Stimulated activated CD4-positive, alpha-beta T cell treated with anti-CD3 and anti-CD28 coated beads, Interleukin-15, amount 100 ng/mL, for 1 hour (primary cell): Measurements from ENCODE around the gene CTBP2.

ENCODE experiments used
- DNase-seq, 2 donors: peaks; one replicate each; pipeline ENCODE4 v3.0.0-alpha.2; 2020; ENCODE audit warnings: low read depth in 1 of 2, low spot score in 1 of 2

Gene CTBP2

DNA sequence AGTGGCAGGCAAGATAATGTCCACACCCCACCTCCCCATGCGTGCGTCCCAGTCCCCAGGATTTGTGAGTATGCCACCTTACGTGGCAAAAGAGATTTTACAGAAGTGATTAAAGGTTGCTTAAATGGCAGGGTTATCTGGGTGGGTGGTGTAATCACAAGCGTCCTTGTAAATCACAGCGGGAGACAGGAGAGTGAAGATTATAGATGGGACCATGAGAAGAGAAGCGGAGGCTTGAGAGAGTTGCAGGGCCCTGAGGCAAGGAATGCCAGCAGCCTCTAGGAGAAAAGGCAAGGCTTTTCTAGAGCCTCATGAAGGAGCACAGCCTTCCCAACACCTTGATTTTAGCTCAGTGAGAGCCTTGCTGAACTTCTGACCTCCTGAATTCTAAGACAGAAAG, 208.2 kb downstream of the CTBP2 start:
- DNase-seq, result no peak

DNA sequence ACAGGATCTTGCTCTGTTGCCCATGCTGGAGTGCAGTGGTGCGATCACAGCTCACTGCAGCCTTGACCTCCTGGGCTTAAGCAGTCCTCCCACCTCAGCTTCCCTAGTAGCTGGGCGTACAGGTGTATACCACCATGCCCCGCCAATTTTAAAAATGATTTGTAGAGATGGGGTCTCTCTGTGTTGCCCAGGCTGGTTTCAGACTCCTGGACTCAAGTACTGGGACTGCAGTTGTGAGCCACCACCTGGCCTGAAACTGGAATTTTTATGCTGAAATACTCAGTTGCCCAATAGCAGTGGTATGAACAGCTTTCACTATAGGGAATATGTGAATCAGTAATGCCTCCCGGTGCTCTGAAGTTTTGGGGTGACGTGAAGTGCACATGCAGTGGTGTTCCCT, 210.8 kb downstream of the CTBP2 start:
- DNase-seq, result no peak

DNA sequence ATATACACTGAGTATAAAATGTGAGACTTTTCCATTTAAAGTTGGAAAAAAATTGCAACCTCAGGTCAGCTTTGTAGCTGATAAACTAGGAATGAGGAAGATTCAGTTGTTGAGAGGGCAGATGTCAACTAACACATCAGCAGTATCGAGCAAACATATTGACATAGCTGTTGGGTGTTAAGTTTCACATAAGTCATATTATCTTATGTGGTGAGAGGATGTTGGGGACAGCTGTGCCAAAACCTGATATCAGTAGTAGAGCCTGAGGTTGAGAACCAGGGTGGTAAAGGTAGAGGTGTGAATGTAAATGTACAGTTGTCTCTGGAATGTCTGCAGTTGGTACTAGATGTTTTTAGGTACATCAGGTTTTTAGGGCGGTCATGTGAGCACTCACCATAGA, 213.4 kb downstream of the CTBP2 start:
- no peak for DNase-seq

DNA sequence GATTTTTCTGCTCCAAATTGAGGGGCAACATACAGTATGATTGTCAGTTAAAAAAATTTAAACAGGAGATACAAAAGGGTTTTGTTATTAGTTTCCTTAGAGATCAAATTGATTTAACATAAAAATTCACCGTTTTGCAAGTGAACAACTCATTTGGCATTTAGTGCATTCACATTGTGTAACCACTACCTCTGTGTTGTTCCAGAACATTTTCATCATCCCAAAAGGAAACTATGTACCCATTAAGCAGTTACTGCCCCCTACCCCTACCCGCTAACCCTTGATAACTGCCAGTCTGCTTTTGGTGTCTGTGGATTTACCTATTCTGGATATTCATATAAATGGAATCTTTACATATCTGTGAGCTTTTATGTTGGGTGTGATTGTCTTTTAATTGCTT, 215.4 kb downstream of the CTBP2 start:
- DNase-seq, result no peak

DNA sequence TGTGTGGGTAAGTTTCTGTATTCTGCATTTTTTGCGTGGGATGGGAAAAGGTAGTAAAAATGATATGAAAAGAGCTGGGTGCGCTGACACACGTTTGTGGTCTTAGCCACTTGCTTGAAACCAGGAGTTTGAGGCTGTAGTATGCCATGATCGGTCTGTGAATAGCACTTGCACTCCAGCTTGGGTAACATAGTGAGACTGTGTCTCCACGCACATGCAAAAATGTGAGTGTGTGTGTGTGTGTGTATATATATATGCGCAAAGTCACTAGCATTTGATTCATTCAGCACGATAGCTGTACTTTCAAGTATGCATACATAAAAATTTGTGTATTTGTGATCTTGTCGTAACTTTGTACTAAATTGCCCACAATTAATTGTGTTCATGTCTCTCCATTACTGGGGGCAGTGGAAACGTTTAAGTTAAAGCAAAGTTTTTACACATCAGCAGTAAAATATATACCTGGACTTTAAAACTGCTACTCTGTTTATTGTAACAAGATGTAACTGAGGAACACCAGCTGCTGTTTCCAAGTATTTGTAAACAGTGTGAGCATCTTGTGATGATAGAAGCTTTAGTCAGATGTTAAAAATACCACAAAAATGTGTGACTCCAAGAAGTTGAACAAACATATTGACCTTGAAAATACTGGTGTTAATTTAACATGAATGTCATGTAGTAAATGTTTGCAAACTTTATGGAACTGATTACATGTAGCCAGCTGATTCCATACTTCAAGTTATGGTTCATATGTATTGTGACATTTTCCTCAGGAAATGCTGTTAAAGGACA, 216.9 kb downstream of the CTBP2 start:
- no peak for DNase-seq

DNA sequence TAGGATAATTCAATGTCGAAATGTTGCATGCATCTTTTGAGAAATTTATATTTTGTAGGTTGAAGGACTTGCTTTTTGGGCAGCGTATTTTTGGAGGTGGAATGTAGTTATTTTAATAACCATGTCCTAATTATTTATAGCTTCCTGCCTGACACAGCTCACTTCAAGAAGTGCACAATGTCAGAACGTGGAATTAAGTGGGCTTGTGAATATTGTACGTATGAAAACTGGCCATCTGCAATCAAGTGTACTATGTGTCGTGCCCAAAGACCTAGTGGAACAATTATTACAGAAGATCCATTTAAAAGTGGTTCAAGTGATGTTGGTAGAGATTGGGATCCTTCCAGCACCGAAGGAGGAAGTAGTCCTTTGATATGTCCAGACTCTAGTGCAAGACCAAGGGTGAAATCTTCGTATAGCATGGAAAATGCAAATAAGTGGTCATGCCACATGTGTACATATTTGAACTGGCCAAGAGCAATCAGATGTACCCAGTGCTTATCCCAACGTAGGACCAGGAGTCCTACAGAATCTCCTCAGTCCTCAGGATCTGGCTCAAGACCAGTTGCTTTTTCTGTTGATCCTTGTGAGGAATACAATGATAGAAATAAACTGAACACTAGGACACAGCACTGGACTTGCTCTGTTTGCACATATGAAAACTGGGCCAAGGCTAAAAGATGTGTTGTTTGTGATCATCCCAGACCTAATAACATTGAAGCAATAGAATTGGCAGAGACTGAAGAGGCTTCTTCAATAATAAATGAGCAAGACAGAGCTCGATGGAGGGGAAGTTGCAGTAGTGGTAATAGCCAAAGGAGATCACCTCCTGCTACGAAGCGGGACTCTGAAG, 217.8 kb downstream of the CTBP2 start:
- no peak for DNase-seq

DNA sequence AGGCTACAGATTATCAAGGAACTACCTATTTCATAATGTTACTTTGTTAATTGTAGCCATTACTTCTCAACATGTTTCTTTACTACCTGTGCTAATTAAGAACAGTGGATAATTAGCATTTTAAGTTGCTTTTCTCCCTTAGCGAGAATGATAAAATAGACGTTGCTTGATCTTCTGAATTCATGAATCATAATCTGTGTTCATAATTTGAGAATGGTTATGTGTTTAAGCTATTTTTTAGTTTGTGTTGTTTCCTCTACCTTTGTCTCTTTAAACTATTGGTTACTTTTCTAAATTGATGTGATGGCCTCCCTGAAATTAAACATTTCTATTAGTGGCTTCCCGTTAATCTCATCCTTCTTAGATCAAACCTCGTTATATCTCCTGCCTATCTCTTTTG, 218.5 kb downstream of the CTBP2 start, which contains the start of gene ZRANB1:
Gene ZRANB1 (plus strand): TSS at position 301 of the 400 bp plus-strand sequence. CDS start 371 bp downstream, outside the sequence.
- no peak for DNase-seq

DNA sequence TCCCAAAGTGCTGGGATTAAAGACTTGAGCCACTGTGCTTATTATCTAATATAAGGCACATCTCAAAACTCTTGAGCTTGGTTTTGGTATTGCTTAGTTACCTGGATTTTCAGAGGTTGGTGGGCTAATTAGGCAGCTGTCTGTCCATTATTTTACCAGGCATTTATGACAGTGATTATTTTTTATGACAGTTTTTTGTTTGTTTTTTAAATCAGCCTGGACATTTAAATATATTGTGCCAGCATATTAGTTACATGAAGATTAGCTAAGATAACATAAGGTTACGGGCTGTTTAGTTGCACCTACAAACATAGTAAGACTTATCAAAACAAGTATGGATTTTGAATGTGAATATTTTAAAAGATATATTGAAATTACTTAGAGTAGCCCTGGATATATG, 221.1 kb downstream of the CTBP2 start:
- DNase-seq, result no peak

DNA sequence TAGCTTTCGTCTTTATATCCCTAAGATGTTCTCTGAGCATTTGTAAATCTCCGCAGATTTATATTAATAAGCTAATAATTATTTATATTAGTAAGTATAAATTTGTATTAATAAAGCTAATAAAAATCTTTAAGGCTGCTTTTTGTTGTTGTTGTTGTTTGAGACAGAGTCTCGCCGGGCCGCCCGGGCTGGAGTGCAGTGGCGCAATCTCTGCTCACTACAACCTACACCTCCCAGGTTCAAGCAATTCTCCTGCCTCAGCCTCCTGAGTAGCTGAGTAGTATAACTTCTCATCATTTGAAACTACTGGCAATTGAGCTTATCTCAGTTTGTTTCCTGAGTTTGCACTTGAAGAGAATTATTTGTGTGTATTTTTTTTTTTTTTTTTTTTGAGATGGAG, 223.6 kb downstream of the CTBP2 start:
- DNase-seq, result no peak

DNA sequence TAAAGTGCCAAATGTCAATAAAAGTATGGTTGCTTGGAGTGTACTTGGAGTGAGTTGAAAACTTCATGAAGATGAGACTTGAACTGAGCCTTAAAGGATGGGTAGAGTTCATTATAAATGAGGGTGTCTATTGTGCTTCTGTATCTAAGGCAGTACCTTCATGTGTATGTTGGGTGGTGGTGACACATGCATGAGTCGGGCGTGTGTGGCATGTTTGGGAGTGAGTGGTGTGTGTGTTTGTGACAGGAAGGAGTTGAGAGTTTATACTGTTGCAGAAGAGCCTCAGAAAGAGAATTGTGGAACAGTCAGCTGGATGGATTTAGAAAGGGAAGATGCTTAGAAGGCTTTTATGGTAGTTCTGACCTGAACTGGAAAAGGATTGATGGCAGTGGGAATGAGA, 224.4 kb downstream of the CTBP2 start:
- no peak for DNase-seq
